Pons (tissue), 1 donor: ENCODE measurements around the gene ICOSLG.
"Not testable (repeated sequence)": the region's sequence is repeated elsewhere in the genome, so short reads cannot be mapped to it uniquely, and the experiment has no call there.

Experiments
- DNase-seq: peaks from one replicate; pipeline ENCODE4 v3.0.0-alpha.2; 2016; ENCODE audit warnings: low spot score

Gene ICOSLG

DNA sequence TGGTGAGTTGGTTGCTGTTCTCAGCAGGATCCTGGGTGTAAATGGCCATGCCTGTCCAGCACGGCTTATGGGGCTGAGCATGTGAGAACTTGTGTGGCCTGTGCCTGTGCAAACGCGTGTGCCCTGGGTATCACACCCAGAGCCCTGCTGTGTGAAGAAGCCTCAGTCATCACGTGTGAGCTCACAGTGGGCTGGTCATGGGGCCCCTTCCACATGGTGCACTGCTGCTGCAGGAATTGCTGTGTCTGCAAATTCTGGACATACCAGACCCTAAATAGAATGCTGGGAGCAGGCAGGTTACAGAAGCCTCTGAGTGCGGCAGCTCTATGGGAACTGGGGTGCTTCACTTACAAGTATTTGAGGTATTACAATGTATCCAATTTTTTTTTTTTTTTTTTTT, 17.4 kb downstream of the ICOSLG start:
- not testable (repeated sequence) for DNase-seq

- DNase-seq = not testable (repeated sequence)
Measured at GRCh38 chr21:44220674-44221073, 20.1 kb downstream of the ICOSLG start.

- not testable (repeated sequence) for DNase-seq
Measured at GRCh38 chr21:44218461-44218860, 22.3 kb downstream of the ICOSLG start.

- not testable (repeated sequence) for DNase-seq
Measured at GRCh38 chr21:44211978-44212377, 28.8 kb downstream of the ICOSLG start.

- DNase-seq = not testable (repeated sequence)
Measured at GRCh38 chr21:44211574-44211973, 29.2 kb downstream of the ICOSLG start.

DNA sequence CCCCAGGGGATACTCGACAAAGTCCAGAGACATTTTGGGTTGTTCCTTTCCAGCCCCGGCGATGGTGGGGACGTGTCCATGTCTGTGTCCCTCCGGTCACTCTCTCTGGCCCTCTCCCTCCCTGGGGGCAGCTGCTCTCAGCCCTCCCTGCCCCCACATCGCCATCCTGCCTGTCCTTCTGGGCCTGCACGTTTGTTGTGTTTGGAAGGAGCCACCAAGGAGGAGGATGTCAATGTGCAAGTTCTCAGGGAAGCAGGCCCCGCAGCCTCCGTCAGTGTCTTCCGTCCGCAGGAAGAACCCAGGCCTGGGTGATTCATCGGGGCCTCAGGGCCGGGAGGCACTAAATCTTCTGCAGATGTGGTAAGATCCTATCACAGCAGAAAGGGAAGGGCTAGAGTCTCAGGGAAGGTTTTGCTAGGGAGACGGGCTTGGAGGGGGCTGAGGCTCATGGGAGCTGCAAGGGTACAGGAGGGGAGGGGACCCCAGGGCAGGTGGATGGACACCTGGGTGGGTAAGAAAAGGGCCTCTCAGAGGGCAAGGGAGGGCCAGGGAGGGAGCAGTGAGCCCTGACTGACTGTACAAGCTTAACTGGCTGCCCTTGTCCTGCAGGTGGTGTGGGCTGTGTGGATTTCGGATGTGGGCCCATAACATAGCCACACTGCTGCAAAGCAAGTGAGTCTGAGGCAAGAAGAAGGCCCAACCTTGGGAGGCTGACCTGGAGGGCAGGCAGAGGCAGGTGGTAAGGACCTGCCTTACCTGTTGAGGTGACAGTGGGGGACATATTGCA, 32.7 kb downstream of the ICOSLG start:
- not testable (repeated sequence) for DNase-seq

DNA sequence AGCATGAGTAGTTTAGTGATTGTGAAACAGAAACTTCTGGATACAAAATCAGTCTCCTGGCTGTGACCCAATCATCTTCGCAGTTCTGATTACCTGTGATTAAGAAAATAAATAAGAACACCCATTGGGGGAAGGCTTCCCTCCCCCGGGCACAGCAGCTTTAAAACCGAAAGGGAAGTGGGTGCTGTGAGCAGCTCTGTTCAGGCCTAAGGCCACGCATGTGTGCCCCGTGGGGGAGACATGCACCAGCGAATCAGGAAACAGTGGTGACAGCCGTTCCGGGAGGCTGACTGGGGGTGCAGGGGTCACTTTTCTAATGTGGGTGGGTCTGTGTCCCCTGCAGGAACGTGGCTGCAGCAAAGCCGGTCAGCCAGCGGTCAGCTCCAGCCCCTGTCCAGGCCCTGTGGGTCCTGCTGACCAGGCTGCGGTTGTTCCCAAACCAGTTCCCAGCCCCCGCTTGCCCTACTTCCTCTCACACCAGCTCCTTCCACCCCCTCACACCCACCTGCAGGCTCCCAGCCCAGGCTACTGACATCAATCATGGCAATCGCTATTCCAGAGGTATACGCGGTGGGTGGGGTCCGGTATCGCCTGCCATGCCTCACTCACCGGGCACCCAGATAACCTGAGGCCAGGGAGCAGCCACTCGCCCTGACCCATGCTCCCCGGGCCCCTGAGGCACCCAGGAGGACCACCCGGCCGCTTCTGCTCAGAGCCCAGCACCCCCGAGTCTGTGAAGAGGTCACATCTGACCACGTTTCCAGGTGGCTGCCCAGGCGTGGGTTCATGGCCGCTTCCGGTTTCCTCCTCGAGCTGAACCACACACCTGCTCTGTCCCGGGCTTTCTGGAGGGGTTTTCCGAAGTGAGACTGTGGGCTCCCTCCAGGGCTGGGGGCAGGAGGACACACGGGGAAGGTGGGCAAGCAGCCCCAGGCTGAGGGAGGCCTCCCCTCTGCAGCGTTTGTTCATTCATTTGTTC, 33.8 kb downstream of the ICOSLG start:
- not testable (repeated sequence) for DNase-seq

DNA sequence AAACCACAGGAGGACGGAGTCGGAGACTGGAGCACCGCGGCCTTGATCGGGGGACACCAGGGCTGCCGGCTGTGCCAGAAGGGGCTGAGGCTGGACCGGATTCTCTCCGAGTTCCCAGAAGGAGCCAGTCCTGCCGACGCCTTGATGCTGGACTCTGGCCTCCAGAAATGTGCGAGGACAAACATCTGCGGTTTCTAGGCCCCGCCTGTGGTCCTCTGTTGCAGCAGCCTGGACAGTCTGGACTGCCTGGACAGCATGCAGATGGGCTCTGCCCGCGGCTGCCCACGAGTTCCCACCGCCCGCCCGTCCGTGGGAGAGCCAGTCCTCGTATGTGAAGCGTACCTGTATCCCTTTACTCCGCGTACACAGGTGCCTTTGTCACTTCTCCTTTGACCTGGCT, 34.6 kb downstream of the ICOSLG start:
- not testable (repeated sequence) for DNase-seq

DNA sequence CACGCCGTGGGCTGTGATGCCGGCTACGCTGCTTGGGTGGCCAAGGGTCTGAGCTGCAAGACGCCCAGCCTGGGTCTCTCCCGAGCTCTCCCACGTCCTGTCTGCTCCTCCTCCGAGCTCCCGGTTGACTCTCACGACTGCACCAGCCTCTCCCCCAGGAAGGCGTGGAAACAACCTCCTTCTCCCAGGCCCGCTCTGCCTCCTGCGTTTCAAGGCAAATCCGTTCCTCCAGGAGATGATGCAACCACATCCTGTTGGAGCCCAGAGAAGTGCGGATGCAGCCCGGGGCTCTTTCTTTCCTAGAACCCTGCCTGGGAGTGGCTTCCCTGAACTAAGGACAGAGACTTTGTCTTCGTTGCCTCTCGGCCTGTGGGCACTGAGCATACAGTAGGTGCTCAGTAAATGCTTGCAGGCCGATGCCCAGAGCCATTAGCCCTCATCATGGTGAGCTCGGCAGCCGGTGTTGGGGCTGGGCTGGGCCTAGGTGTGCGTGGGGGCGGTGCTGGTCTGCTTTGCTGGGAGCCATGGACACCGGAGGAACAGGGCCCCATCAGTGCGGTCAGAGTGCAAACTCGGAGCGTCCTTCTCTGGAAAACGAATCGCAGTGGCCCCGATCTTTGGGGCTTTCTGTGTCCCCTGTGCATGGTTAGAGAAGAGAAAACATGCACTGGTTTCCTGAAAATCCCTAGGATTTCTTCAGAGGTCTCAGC, 38.0 kb downstream of the ICOSLG start:
- DNase-seq = not testable (repeated sequence)

DNA sequence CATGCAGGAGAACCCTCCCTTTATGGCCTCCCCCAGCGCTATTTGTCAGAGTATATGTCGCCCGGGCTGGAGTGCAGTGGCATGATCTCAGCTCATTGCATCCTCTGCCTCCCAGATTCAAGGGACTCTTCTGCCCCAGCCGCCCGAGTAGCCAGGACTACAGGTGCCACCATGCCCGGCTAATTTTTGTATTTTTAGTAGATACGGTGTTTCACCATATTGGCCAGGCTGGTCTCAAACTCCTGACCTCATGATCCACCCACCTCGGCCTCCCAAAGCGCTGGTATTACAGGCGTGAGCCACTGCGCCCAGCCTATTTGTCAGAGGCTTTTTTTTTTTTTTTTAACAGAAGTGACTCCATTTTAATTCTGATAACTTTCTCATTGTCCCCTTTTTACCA, 40.7 kb downstream of the ICOSLG start:
- DNase-seq = not testable (repeated sequence)

DNA sequence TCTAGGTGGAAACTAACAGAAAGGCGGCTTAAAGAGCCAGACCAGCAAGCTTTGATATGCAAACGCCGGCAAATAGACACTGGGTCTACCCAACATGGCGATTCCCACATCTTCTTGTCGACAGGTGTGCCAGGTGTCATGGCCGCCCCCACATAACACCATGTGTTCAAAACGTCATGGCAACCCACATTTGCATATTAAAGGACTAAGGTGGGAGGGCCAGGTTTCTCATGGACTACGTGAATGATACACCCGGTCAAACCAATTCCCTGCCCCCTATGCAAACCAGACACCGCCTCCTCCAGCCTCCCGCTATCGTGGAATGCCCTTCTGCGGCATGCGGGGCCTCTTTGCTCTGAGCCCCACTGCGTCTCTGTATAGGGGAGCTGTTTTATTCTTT, 41.3 kb downstream of the ICOSLG start:
- no peak for DNase-seq

DNA sequence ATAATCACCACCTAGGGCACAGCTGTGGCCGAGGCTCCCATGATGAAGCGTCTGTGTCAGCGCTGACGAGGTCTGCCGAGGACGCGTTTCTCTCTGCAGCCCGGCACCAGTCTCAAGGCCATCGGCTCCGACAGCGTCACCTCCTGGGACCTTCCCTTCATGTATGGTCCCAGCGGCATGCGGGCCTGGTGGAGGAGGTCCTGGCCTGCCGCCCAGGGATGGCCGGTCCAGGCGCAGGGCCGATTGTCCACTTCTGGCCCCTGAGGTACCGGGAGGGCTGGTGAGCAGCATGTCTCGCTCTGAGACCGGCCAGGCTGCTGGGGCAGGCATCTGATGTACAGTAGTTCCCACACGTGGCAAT, 43.6 kb downstream of the ICOSLG start:
- DNase-seq = not testable (repeated sequence)

DNA sequence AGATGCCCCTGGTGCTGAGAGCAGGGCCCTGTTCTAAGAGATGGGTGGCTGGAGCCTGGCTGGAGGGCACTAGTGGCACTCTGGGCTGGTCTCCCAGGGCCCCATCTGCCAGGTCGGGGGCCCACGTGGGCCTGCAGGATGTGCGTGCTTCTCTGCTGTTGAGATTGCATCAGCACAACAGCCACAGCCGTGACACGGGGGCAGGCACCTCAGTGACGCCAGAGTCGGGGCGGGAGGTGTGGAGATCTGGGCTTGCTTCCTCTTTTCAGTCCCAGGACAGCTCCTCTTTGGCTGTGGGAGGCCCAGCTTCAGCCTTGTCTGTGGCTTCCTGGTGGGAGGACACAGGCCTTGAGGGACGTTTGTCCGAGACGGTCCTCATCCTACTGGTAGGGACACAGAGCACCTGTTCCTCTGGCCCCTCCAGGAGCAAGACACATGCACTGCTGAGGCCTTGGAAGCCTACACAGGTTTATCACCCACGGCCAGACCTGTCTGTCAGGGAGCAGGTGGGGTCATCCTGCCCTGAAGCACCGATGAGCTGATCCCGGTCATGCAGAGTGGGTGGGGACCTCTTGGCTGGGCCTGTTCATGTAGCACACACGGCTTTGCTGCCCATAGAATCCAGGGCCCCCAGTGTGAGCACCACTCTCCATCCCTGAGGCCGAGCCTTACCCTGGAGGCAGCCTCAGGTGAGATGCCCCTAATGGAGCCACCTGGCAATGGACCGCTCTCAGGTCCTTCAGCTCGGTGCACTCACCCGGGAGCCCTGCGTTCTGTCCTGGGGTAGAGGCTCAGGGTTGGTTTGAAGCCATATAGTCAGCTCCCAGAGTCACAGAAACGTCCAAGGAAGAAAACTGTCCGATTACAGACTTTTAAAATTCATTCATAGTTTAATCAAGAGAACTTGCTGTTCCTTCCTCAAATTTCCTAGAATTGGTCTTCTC, 44.3 kb downstream of the ICOSLG start:
- peak; percentile 13 for DNase-seq

- not testable (repeated sequence) for DNase-seq
Measured at GRCh38 chr21:44194888-44195287, 45.9 kb downstream of the ICOSLG start.

GRCh38 chr21:44194451-44194850, 46.3 kb downstream of the ICOSLG start:
- DNase-seq = not testable (repeated sequence)

- not testable (repeated sequence) for DNase-seq
Measured at GRCh38 chr21:44193108-44193507, 47.6 kb downstream of the ICOSLG start.

GRCh38 chr21:44190349-44191271, 50.1 kb downstream of the ICOSLG start:
- DNase-seq = not testable (repeated sequence)

GRCh38 chr21:44184862-44185261, 55.9 kb downstream of the ICOSLG start:
- not testable (repeated sequence) for DNase-seq

DNA sequence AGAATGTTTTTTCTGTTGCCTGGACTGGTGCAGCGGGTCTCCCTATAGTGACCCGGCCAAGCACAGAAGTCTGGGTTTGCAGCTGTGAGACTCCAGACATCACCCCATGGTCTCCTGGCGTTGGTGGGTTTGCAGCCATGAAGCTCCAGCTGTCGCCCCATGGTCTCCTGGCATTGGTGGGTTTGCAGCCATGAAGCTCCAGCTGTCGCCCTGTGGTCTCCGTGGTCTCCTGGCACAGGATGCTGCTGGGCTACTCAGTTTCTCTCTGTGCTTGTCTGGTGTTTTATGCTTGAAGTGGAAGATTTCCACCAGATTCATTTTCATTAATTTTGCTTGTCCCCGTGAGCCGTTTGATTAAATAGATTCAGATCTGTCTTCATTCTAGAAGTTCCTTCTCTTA, 58.5 kb downstream of the ICOSLG start:
- DNase-seq = not testable (repeated sequence)

- DNase-seq = not testable (repeated sequence)
Measured at GRCh38 chr21:44181506-44181905, 59.2 kb downstream of the ICOSLG start.
